WI38 (cell line): ENCODE measurements around the gene SLC35C1.

ENCODE experiments used
- H3K4me3 ChIP-seq: 2 replicates; pipeline ENCODE4 v1.5.1; 2011; ENCODE audit warnings: low read depth, mild to moderate bottlenecking, control low read depth, low read length
- TF ChIP-seq, protein P1 (sequence below): IDR thresholded peaks from 2 replicates; pipeline ENCODE4 v1.5.1; 2012; ENCODE audit warnings: low read depth, mild to moderate bottlenecking, control low read depth, low read length

Gene SLC35C1

DNA sequence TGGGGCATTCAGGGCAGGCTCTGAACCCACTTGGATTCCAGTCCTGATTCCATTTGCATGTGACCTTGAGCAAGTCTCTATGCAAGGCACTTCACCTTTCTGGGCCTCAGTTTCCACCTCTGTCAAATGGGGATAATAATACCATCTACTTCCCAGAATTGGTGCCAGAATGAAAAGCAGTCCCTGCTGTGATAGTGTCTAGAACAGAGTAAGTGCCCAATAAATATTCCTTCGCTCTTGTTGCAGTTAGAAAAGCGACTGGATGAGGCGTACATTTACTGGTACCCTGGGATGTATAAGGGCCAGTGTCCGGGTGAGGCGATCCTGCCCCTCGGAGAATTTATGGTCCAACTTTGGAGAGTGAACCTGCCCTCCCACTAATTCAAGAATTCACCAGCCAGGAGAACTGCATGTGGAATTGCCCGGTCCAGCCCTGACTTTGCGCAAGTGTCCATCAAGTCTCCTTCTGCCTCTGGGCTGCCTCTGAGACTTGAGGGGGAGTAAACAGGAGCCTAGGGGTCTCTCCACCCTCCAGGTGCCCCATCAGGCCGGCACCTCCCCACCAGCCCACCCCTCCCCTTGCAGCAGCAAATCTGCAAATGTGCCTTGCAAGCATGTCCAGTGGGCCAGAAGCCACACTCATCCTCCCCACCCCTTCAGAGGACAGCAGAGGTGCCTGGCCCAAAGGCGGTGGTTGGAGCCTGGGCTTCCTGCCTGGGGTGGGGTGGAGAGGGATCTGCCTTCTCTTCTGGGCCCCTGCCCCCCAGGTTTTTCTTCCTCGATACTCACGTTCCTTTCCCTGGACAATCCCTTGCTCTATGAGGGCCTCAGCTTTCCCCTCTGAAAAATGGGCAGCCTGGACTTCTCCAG, 30.9 kb upstream of the SLC35C1 start:
- H3K4me3 ChIP-seq, result no peak overlapping the region
- TF ChIP-seq, protein P1, sequence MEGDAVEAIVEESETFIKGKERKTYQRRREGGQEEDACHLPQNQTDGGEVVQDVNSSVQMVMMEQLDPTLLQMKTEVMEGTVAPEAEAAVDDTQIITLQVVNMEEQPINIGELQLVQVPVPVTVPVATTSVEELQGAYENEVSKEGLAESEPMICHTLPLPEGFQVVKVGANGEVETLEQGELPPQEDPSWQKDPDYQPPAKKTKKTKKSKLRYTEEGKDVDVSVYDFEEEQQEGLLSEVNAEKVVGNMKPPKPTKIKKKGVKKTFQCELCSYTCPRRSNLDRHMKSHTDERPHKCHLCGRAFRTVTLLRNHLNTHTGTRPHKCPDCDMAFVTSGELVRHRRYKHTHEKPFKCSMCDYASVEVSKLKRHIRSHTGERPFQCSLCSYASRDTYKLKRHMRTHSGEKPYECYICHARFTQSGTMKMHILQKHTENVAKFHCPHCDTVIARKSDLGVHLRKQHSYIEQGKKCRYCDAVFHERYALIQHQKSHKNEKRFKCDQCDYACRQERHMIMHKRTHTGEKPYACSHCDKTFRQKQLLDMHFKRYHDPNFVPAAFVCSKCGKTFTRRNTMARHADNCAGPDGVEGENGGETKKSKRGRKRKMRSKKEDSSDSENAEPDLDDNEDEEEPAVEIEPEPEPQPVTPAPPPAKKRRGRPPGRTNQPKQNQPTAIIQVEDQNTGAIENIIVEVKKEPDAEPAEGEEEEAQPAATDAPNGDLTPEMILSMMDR, result no peak

DNA sequence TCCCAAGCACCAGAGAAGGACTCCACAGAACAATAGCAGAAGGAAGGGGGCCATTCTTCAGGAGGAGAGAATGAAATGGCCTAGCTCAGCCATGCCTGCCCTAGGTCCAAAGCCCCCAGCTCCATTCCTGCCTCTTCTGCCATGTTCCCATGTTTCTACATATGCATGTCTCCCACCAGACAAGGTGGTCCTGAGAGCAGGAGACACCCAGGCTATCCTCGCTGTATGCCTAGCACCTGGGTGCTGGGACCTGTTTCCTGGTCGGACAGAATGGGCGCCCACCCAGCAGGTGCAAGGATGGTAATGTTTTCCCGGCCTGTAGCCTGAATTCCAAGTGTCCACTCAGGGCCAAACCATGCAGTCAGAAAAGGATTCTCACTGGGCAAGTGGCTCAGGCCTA, 30.2 kb upstream of the SLC35C1 start:
- TF ChIP-seq, protein P1, result no peak
- H3K4me3 ChIP-seq, result no peak overlapping the region

DNA sequence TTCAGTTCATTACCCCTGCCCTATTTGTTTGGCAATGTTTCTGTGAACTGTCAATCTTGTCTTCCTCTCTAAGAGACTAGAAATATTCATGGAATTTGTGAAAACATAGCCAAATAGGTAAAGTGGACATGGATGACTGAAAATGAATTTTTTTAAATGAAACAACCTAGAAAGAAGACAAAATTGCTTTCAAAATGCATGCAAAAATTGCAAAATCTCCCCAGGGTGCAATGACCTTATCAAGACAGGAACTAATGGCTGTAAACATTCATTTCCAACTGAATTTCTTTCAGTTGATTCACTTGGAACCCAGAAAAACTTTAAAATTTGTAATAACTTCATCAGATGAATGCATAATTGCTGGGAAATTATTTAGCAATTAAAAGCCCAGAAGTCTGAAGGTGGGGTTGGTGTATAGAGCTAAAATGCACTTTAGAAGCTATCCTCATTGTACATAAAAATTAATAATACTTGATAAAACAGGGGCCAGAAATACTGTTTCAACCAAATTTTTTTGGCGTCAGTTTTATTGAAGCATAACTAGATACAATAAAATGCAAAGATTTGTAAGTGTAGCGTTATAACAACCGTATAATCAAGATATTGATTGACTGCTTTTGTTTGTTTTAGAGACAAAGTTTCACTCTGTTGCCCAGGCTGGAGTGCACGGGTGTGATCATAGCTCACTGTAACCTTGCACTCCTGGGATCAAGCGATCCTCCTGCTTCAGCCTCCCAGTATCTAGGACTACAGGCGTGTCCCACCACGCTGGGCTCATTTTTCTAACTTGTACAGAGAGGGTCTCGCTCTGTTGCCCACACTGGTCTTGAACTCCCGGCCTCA, 27.6 kb upstream of the SLC35C1 start:
- TF ChIP-seq, protein P1, result no peak
- H3K4me3 ChIP-seq, result no peak overlapping the region

DNA sequence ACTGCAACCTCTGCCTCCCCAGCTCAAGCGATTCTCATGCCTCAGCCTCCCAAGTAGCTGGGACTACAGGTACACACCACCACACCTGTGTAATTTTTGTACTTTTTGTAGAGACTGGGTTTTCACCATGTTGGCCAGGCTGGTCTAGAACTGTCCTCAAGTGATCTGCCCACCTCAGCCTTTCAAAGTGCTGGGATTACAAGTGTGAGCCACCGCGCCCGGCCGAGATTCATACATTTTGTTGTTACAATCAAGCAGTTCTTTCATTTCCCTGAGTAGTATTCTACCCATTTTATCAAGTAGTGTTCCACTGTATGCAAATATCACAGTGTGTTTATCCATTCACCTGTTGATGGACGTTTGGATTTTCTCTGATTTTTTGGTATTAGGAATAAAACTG, 26.6 kb upstream of the SLC35C1 start:
- TF ChIP-seq, protein P1, result no peak
- no peak overlapping the region for H3K4me3 ChIP-seq

DNA sequence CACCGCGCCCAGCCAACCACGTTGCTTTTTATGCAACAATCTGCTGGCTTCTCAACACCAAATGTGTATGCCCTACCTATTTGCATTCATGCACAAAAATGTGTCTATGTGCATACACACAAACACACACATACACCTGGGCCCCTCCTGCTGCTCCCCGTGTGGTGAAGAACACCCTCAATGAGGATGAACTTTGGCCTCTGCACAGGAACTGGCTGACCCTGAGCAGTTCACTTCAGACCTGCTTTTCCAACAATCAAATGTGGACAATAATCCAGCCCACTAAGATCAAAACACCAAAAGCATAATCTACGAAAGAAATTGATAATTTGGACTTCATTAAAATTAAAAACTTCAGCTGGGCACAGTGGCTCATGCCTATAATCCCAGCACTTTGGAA, 25.3 kb upstream of the SLC35C1 start:
- TF ChIP-seq, protein P1, result no peak
- no peak overlapping the region for H3K4me3 ChIP-seq

DNA sequence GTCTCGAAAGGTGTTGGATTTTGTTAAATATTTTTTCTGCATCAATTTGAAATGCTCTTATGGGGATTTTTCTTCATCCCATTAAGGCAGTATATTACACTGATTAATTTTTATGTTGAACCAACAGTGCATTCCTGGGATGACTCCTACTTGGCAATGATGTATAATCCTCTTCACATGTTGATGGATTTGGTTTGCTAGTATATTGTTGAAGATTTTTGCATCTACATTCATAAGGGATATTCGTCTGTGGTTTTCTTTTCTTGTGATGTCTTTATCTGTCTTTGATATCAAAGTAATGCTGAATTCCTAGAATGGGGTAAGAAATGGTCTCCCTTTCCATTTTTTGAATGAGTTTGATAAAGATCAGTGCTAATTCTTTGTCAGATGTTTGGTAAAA, 18.7 kb upstream of the SLC35C1 start:
- no peak overlapping the region for H3K4me3 ChIP-seq
- TF ChIP-seq, protein P1, result no peak

DNA sequence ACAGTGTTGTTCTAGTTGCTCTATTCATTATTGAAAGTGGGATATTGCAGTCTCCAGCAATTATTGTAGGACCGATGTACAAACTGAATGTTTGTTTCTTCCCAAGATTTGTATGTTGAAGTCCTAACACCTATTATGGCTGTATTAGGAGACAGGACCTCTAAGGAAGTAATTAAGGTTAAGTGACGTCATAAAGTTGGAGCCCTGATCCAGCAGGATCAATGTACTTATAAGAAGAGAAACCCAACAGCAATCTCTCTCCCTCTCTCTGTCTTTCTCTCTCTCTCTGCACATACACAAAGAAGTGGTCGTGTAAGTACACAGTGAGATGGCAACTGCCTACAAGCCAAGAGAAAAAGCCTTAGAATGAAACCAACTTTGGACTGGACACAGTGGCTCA, 16.1 kb upstream of the SLC35C1 start:
- H3K4me3 ChIP-seq, result no peak overlapping the region
- TF ChIP-seq, protein P1, result no peak
